Esophagus squamous epithelium (tissue), 5 donors: ENCODE data around the gene RAB14. TPM values are rescaled to one million over a fixed set of nuclear protein-coding genes. Genes with fewer than 3 reads are reported as not detected.

Source experiments
- DNase-seq: peaks from one replicate; lab custom pipeline; 2025; lab: John Stamatoyannopoulos, UW
- H3K27ac ChIP-seq, 4 donors: fragments of 200-600 bp; sonication (generic); one replicate each; pipeline ENCODE4 v1.5.1; 2016 to 2019; ENCODE audit warnings: mild to moderate bottlenecking in 1 of 4
- H3K27me3 ChIP-seq, 4 donors: fragments of 200-600 bp; sonication (generic); 1 replicate in 3 of 4; 2 replicates in 1 of 4; pipeline versions ENCODE4 v1.5.1 to v1.6.0; 2017 to 2021; ENCODE audit warnings: antibody characterized with exemption in 1 of 4
- H3K36me3 ChIP-seq, 3 donors: fragments of 200-600 bp; sonication (generic); one replicate each; pipeline ENCODE4 v1.5.1; 2016 to 2019
- H3K4me1 ChIP-seq, 3 donors: fragments of 200-600 bp; sonication (generic); one replicate each; pipeline ENCODE4 v1.5.1; 2017 to 2019
- H3K4me3 ChIP-seq, 4 donors: fragments of 200-600 bp; sonication (generic); 1 replicate in 3 of 4; 2 replicates in 1 of 4; pipeline ENCODE4 v1.5.1; 2016 to 2019; ENCODE audit warnings: mild to moderate bottlenecking in 2 of 4, moderate library complexity in 1 of 4
- H3K9me3 ChIP-seq, 3 donors: fragments of 200-600 bp; sonication (generic); one replicate each; pipeline ENCODE4 v1.5.1; 2016 to 2019
- CTCF ChIP-seq, 6 experiments: fragments of 450-650 bp in 4 of 6; fragments of 200-600 bp in 2 of 6; sonication (generic) in 2 of 6; IDR thresholded peaks; one replicate each; pipeline ENCODE4 v1.5.1; 2016 to 2019; ENCODE audit warnings: antibody characterized with exemption in 6 of 6, mild to moderate bottlenecking in 4 of 6, moderate library complexity in 4 of 6
- POLR2A ChIP-seq, 4 donors: fragments of 450-650 bp; IDR thresholded peaks; one replicate each; pipeline ENCODE4 v1.6.1; 2017; ENCODE audit warnings: antibody characterized with exemption in 4 of 4, mild to moderate bottlenecking in 4 of 4, moderate library complexity in 3 of 4
- WGBS, 2 donors: methylation state at CpG; one replicate each; pipeline ENCODE4 v1.1.5; 2018; 5-methylcytosine and 5-hydroxymethylcytosine counted together
- intact Hi-C: fragments of 100-400 bp; cut with DNase I; formaldehyde crosslinking; loops from one replicate; pipeline ENCODE4 v1.15.0; 2022
- total RNA-seq, 4 donors: library from RNA; depleted of rRNA; stranded (reverse); fragments of >200 nt; gene quantifications; one replicate each; pipeline ENCODE4 v1.1.0, GENCODE V29; 2016
- donor health status: DM: yes; HTN: yes; CAD: no.

The RAB14 gene
- total RNA-seq, 4 donors from 2014 or later: 36.7 to 56.5 (median 42.8) TPM

- peak overlapping the region; percentile 72 to 93 (median 93) for H3K4me3 ChIP-seq
- 0 to 15% methylated on average over 2 of the region's 2 CpGs for WGBS, 2 donors
- TF ChIP-seq CTCF (IDR thresholded peaks at IDR 0.05): no peak
- intact Hi-C loops: no loop called here
- DNase-seq: no peak
- peak overlapping the region in 3 of 4 donors; percentile 97 to 98 (median 98) for H3K27ac ChIP-seq
- peaks cover 26 to 69% (median 36%) of the 10 kb centered on the region in 3 donors for H3K4me1 ChIP-seq
- no peaks in the 10 kb centered on the region for H3K27me3 ChIP-seq
- H3K9me3 ChIP-seq: no peaks in the 10 kb centered on the region
- H3K36me3 ChIP-seq: no peaks in the 10 kb centered on the region
Measured at GRCh38 chr9:121199921-121200320, 1.7 kb downstream of the RAB14 start.

GRCh38 chr9:121198512-121199042 is 3.1 kb downstream of the RAB14 start:
- peak overlapping the region in 1 of 4 donors; percentile 98 for H3K27ac ChIP-seq
- H3K9me3 ChIP-seq: no peaks in the 10 kb centered on the region
- peaks cover 31 to 82% (median 42%) of the 10 kb centered on the region in 3 donors for H3K4me1 ChIP-seq
- 28 to 29% methylated on average over 4 of the region's 4 CpGs for WGBS, 2 donors
- intact Hi-C loops: no loop called here
- TF ChIP-seq CTCF (IDR thresholded peaks at IDR 0.05): no peak
- no peak for TF ChIP-seq POLR2A (IDR thresholded peaks at IDR 0.05)
- no peaks in the 10 kb centered on the region for H3K27me3 ChIP-seq
- DNase-seq: no peak
- H3K36me3 ChIP-seq: no peaks in the 10 kb centered on the region
- H3K4me3 ChIP-seq: peak overlapping the region in 2 of 4 donors; percentile 9 to 93

GRCh38 chr9:121197132-121197531 is 4.5 kb downstream of the RAB14 start:
- DNase-seq: no peak
- Histone ChIP-seq H3K9me3 (no peaks in the 10 kb centered on the region), H3K4me3 (no peak overlapping the region), H3K27me3 (no peaks in the 10 kb centered on the region), H3K36me3 (no peaks in the 10 kb centered on the region), H3K27ac (peak overlapping the region in 1 of 4 donors; percentile 18), H3K4me1 (peaks cover 33 to 89% (median 44%) of the 10 kb centered on the region in 3 donors)
- intact Hi-C loops: no loop called here
- peak in 3 of 6 experiments; percentile 13 to 31 (median 23) for TF ChIP-seq CTCF (IDR thresholded peaks at IDR 0.05)
- TF ChIP-seq POLR2A (IDR thresholded peaks at IDR 0.05): no peak
- 72 to 92% methylated on average over 1 of the region's 1 CpG for WGBS, 2 donors

- Histone ChIP-seq H3K36me3 (no peaks in the 10 kb centered on the region), H3K4me3 (peak overlapping the region in 1 of 4 donors; percentile 16), H3K27ac (peak overlapping the region in 3 of 4 donors; percentile 69 to 76 (median 75)), H3K9me3 (no peaks in the 10 kb centered on the region), H3K4me1 (peaks cover 33 to 95% (median 46%) of the 10 kb centered on the region in 3 donors), H3K27me3 (no peaks in the 10 kb centered on the region)
- intact Hi-C loops: no loop called here
- no peak for DNase-seq
- 22 to 33% methylated on average over 4 of the region's 4 CpGs for whole genome bisulfite sequencing, 2 donors
- TF ChIP-seq CTCF (IDR thresholded peaks at IDR 0.05) (no peak), POLR2A (IDR thresholded peaks at IDR 0.05) (no peak)
Measured at GRCh38 chr9:121196389-121196788, 5.3 kb downstream of the RAB14 start.

DNA sequence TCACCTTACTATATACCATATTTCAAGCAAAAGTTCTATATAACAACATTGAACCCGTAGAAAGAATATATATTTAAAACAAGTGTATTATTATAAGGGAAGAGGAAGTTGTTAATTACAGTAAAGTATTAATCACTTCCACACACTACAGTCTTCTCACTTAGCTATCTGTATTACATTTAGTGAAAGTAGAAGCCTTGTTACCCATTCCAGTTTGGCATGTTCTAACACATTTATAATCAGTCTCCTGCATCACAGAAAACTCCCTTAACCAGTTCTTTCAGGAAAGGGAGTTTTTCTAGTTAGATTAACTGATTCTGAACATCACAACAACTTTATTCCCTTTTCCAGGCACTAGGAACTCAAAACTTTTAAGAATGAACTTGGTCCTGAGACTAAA is 6.9 kb downstream of the RAB14 start:
- no peak for TF ChIP-seq CTCF (IDR thresholded peaks at IDR 0.05)
- H3K36me3 ChIP-seq: peaks cover 0 to 4% (median 0%) of the 10 kb centered on the region in 3 donors
- intact Hi-C loops: no loop called here
- 3 to 14% methylated on average over 1 of the region's 1 CpG for WGBS, 2 donors
- H3K27me3 ChIP-seq: no peaks in the 10 kb centered on the region
- H3K9me3 ChIP-seq: no peaks in the 10 kb centered on the region
- H3K27ac ChIP-seq: peak overlapping the region in 3 of 4 donors; percentile 69 to 76 (median 75)
- DNase-seq: no peak
- peaks cover 33 to 99% (median 56%) of the 10 kb centered on the region in 3 donors for H3K4me1 ChIP-seq
- H3K4me3 ChIP-seq: no peak overlapping the region
